ENCODE data around the gene NAP1L4. TPM values are rescaled to one million over a fixed set of nuclear protein-coding genes. Genes with fewer than 3 reads are reported as not detected.

The NAP1L4 gene
- total RNA-seq, 2 donors from 2014 or later = 198 to 206 TPM

DNA sequence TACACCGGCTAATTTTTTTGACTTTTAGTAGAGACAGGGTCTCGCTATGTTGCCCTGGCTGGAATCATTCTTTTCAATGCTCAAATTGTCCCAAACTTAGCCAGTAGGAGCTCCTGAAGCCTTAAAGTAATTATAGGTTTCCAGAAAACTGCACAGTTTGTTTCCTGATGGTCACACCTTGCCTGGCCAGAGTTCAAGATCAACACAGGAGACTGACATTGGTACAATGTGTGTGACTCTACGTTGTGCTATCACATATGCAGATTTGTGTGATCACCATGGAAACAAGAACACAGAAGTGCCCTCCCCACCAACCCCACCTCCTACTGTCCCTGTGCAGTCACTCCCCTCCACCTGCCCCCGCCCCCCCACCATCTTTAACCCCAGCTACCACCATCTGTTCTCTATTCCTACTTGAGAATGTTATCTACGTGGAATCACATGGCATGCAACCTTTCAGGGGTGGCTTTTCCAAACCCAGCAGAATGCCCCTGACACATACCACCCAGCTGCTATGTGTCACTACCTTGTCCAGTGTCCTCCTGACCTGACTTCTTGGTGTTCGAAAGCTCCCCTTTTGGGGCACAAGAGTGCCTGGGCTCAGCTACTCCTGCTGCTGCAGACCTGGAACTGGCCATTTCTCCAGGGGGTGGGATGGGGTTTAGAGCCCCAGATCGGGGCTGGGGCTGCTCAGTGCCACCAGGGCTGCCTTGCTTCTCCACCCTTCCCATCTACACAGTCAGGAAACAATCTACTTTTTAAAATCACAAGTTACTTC lies 6.1 kb upstream of the NAP1L4 start:
- Histone ChIP-seq H3K4me3 (ENCODE audit: low read length) (no peak overlapping the region), H3K9me3 (ENCODE audit: control insufficient read depth, low read length) (no peaks in the 10 kb centered on the region), H3K36me3 (ENCODE audit: control insufficient read depth, insufficient read depth, low read length) (peaks cover 36% of the 10 kb centered on the region), H3K27ac (ENCODE audit: low read depth, low read length) (no peak overlapping the region), H3K9ac (ENCODE audit: extremely low read depth, low read length, poor library complexity, severe bottlenecking) (no peak overlapping the region), H3K4me1 (ENCODE audit: control insufficient read depth, insufficient read depth, low read length) (no peaks in the 10 kb centered on the region), H3K27me3 (ENCODE audit: control insufficient read depth, insufficient read depth, low read length, poor library complexity, severe bottlenecking) (no peaks in the 10 kb centered on the region)
- no peak for DNase-seq
- 92 to 100% methylated on average over 2 to 6 of the region's 7 CpGs for WGBS, 2 experiments (ENCODE audit: insufficient coverage in 1 of 2, insufficient read length in 1 of 2)
- Mint-ChIP-seq H3K36me3 (ENCODE audit: low read depth) (peaks cover 30% of the 10 kb centered on the region), H3K27me3 (ENCODE audit: insufficient read depth) (no peaks in the 10 kb centered on the region), H3K4me3 (no peak overlapping the region), H3K27ac (no peak overlapping the region), H3K9me3 (no peaks in the 10 kb centered on the region), H3K4me1 (peaks cover 7% of the 10 kb centered on the region)
- TF ChIP-seq CTCF (conservative IDR thresholded peaks at IDR 0.05) = no peak

- Histone ChIP-seq H3K27me3 (ENCODE audit: control insufficient read depth, insufficient read depth, low read length, poor library complexity, severe bottlenecking) (no peaks in the 10 kb centered on the region), H3K27ac (ENCODE audit: low read depth, low read length) (no peak overlapping the region), H3K36me3 (ENCODE audit: control insufficient read depth, insufficient read depth, low read length) (peaks cover 33% of the 10 kb centered on the region), H3K9ac (ENCODE audit: extremely low read depth, low read length, poor library complexity, severe bottlenecking) (no peak overlapping the region), H3K4me3 (ENCODE audit: low read length) (no peak overlapping the region), H3K9me3 (ENCODE audit: control insufficient read depth, low read length) (no peaks in the 10 kb centered on the region), H3K4me1 (ENCODE audit: control insufficient read depth, insufficient read depth, low read length) (no peaks in the 10 kb centered on the region)
- H3K27me3 Mint-ChIP-seq (ENCODE audit: insufficient read depth) = no peaks in the 10 kb centered on the region
- H3K36me3 Mint-ChIP-seq (ENCODE audit: low read depth) = peaks cover 21% of the 10 kb centered on the region
- H3K9me3 Mint-ChIP-seq = no peaks in the 10 kb centered on the region
- DNase-seq = no peak
- 90 to 100% methylated on average over 3 to 4 of the region's 4 CpGs for WGBS, 2 experiments (ENCODE audit: insufficient coverage in 1 of 2, insufficient read length in 1 of 2)
- no peak for TF ChIP-seq CTCF (conservative IDR thresholded peaks at IDR 0.05)
- H3K4me1 Mint-ChIP-seq = peaks cover 7% of the 10 kb centered on the region
- H3K27ac Mint-ChIP-seq = no peak overlapping the region
- H3K4me3 Mint-ChIP-seq = no peak overlapping the region
Measured at GRCh38 chr11:2997406-2997805, 5.3 kb upstream of the NAP1L4 start.

GRCh38 chr11:2996976-2997375 lies 4.8 kb upstream of the NAP1L4 start:
- Histone ChIP-seq H3K4me3 (ENCODE audit: low read length) (no peak overlapping the region), H3K36me3 (ENCODE audit: control insufficient read depth, insufficient read depth, low read length) (peaks cover 28% of the 10 kb centered on the region), H3K4me1 (ENCODE audit: control insufficient read depth, insufficient read depth, low read length) (no peaks in the 10 kb centered on the region), H3K9me3 (ENCODE audit: control insufficient read depth, low read length) (no peaks in the 10 kb centered on the region), H3K27ac (ENCODE audit: low read depth, low read length) (no peak overlapping the region), H3K27me3 (ENCODE audit: control insufficient read depth, insufficient read depth, low read length, poor library complexity, severe bottlenecking) (no peaks in the 10 kb centered on the region), H3K9ac (ENCODE audit: extremely low read depth, low read length, poor library complexity, severe bottlenecking) (no peak overlapping the region)
- Mint-ChIP-seq H3K4me1 (peaks cover 7% of the 10 kb centered on the region), H3K4me3 (no peak overlapping the region), H3K27me3 (ENCODE audit: insufficient read depth) (no peaks in the 10 kb centered on the region), H3K27ac (no peak overlapping the region), H3K9me3 (no peaks in the 10 kb centered on the region), H3K36me3 (ENCODE audit: low read depth) (peaks cover 20% of the 10 kb centered on the region)
- DNase-seq = no peak
- 90 to 92% methylated on average over 6 of the region's 6 CpGs for WGBS, 2 experiments (ENCODE audit: insufficient coverage in 1 of 2, insufficient read length in 1 of 2)
- TF ChIP-seq CTCF (conservative IDR thresholded peaks at IDR 0.05) = no peak
